SK-N-SH (cell line): ENCODE measurements around the gene LPAR4. TPM values are rescaled to one million over a fixed set of nuclear protein-coding genes. Genes with fewer than 3 reads are reported as not detected.
"Not testable (repeated sequence)": the region's sequence is repeated elsewhere in the genome, so short reads cannot be mapped to it uniquely, and the experiment has no call there.

Source experiments
- CTCF ChIA-PET: fragments of 300-600, 350-600 bp; formaldehyde crosslinking; extraction: SDS; loops from one replicate; lab custom pipeline; 2021; lab: Yijun Ruan, JAX
- POLR2A ChIA-PET: fragments of 350-600 bp; sonication (Branson Sonifier 250); formaldehyde crosslinking; extraction: SDS; loops from one replicate; lab custom pipeline; 2020; ENCODE audit warnings: antibody characterized with exemption, inconsistent platforms; lab: Yijun Ruan, JAX
- DNase-seq: peaks from one replicate; pipeline ENCODE4 v3.0.0; 2012
- H2AFZ ChIP-seq: fragments of 200-600 bp; sonication (generic); 2 replicates; pipeline ENCODE4 v1.8.1; 2016; ENCODE audit warnings: antibody characterized with exemption, mild to moderate bottlenecking, low read depth
- H3F3A ChIP-seq: fragments of 200-600 bp; sonication (generic); replicated peaks from 2 replicates; pipeline ENCODE3; 2016; ENCODE audit warnings: antibody characterized with exemption, mild to moderate bottlenecking; ENCODE audit not compliant: insufficient read depth
- H3K27ac ChIP-seq, 2 experiments: fragments of 200-500 bp in 1 of 2; fragments of 200-600 bp in 1 of 2; sonication (Bioruptor generic) in 1 of 2; sonication (generic), shearing (Covaris generic) in 1 of 2; 2 replicates each; pipeline versions ENCODE4 v1.5.1 to v1.6.1; 2014 to 2016; ENCODE audit warnings: low read depth in 2 of 2, inconsistent platforms in 1 of 2, low read length in 1 of 2, mild to moderate bottlenecking in 1 of 2, mixed read lengths in 1 of 2
- H3K27me3 ChIP-seq: fragments of 200-600 bp; sonication (generic), shearing (Covaris generic); 2 replicates; pipeline ENCODE4 v1.6.1; 2016; ENCODE audit warnings: mixed run types; ENCODE audit not compliant: insufficient read depth
- H3K36me3 ChIP-seq, 2 experiments: fragments of 200-500 bp in 1 of 2; fragments of 200-600 bp in 1 of 2; sonication (Bioruptor generic) in 1 of 2; sonication (generic) in 1 of 2; replicated peaks in 1 of 2; 2 replicates each; pipeline versions ENCODE3 to v1.5.1; 2014 to 2016; ENCODE audit warnings: low read length in 1 of 2, mild to moderate bottlenecking in 1 of 2; ENCODE audit not compliant: insufficient read depth in 2 of 2, control insufficient read depth in 1 of 2
- H3K4me1 ChIP-seq, 2 experiments: fragments of 200-500 bp in 1 of 2; fragments of 200-600 bp in 1 of 2; sonication (Bioruptor generic) in 1 of 2; sonication (generic), shearing (Covaris generic) in 1 of 2; 2 replicates each; pipeline versions ENCODE4 v1.5.1 to v1.6.1; 2014 to 2016; ENCODE audit warnings: low read depth in 1 of 2, low read length in 1 of 2, mixed run types in 1 of 2; ENCODE audit not compliant: insufficient read depth in 2 of 2, control insufficient read depth in 1 of 2
- H3K4me2 ChIP-seq: fragments of 200-600 bp; sonication (generic), shearing (Covaris generic); 2 replicates; pipeline ENCODE4 v1.6.1; 2017; ENCODE audit warnings: mixed run types
- H3K4me3 ChIP-seq, 2 experiments: fragments of 200-500 bp in 1 of 2; fragments of 200-600 bp in 1 of 2; sonication (Bioruptor generic) in 1 of 2; sonication (generic), shearing (Covaris generic) in 1 of 2; 2 replicates each; pipeline versions ENCODE4 v1.5.1 to v1.8.1; 2014 to 2016; ENCODE audit warnings: low read depth in 2 of 2, inconsistent platforms in 1 of 2, low read length in 1 of 2, mild to moderate bottlenecking in 1 of 2, mixed read lengths in 1 of 2, moderate library complexity in 1 of 2
- H3K79me2 ChIP-seq: fragments of 200-600 bp; sonication (generic); 2 replicates; pipeline ENCODE4 v1.8.1; 2017; ENCODE audit warnings: mild to moderate bottlenecking; ENCODE audit not compliant: insufficient read depth
- H3K9ac ChIP-seq: fragments of 200-600 bp; sonication (generic); 2 replicates; pipeline ENCODE4 v1.6.1; 2017; ENCODE audit warnings: mixed run types
- H3K9me2 ChIP-seq: fragments of 200-600 bp; sonication (generic); 2 replicates; pipeline ENCODE4 v1.6.1; 2017; ENCODE audit warnings: mixed run types
- H3K9me3 ChIP-seq: fragments of 200-600 bp; sonication (generic); 2 replicates; pipeline ENCODE4 v1.6.1; 2017; ENCODE audit warnings: mixed run types, mild to moderate bottlenecking, moderate library complexity
- H4K20me1 ChIP-seq: fragments of 200-600 bp; sonication (generic); 2 replicates; pipeline ENCODE4 v1.6.1; 2017; ENCODE audit warnings: mild to moderate bottlenecking, mixed run types; ENCODE audit not compliant: insufficient read depth
- FOXJ3 ChIP-seq: sonication (generic); formaldehyde crosslinking; IDR thresholded peaks from 2 replicates; pipeline ENCODE4 v1.5.1; 2020; ENCODE audit warnings: mild to moderate bottlenecking, missing genetic modification reagents
- GABPA ChIP-seq: IDR thresholded peaks from 2 replicates; pipeline ENCODE4 v1.4.0; 2012; ENCODE audit warnings: low read depth, mild to moderate bottlenecking
- IRF3 ChIP-seq: fragments of 150-350 bp; IDR thresholded peaks from 2 replicates; pipeline ENCODE4 v1.6.1; 2016; ENCODE audit warnings: mild to moderate bottlenecking, low read depth, low read length
- MXI1 ChIP-seq: IDR thresholded peaks from 2 replicates; pipeline ENCODE4 v1.6.1; 2012; ENCODE audit warnings: mild to moderate bottlenecking, low read depth, low read length, improper control_type of control experiment
- NFIC ChIP-seq: IDR thresholded peaks from 2 replicates; pipeline ENCODE4 v1.4.0; 2012; ENCODE audit warnings: borderline replicate concordance
- POLR2AphosphoS5 ChIP-seq: IDR thresholded peaks from 2 replicates; pipeline ENCODE4 v1.6.1; 2012; ENCODE audit warnings: low read depth, low read length
- RAD21 ChIP-seq: IDR thresholded peaks from 2 replicates; pipeline ENCODE4 v1.6.1; 2012; ENCODE audit warnings: mild to moderate bottlenecking, low read length
- REST ChIP-seq: IDR thresholded peaks from 2 replicates; pipeline ENCODE4 v1.6.1; 2012; ENCODE audit warnings: mild to moderate bottlenecking, low read depth, low read length, moderate library complexity
- RFX5 ChIP-seq: IDR thresholded peaks from 2 replicates; pipeline ENCODE4 v1.6.1; 2012; ENCODE audit warnings: mild to moderate bottlenecking, improper control_type of control experiment, low read length
- SIN3A ChIP-seq: IDR thresholded peaks from 2 replicates; pipeline ENCODE4 v1.6.1; 2012; ENCODE audit warnings: low read depth, mild to moderate bottlenecking, low read length, moderate library complexity, borderline replicate concordance
- TAF1 ChIP-seq: IDR thresholded peaks from 2 replicates; pipeline ENCODE4 v1.6.1; 2012; ENCODE audit warnings: low read depth, mild to moderate bottlenecking, low read length, moderate library complexity, borderline replicate concordance
- TCF12 ChIP-seq: IDR thresholded peaks from 2 replicates; pipeline ENCODE4 v1.4.0; 2012
- USF1 ChIP-seq: IDR thresholded peaks from 2 replicates; pipeline ENCODE4 v1.4.0; 2012; ENCODE audit warnings: low read depth, borderline replicate concordance
- YY1 ChIP-seq: IDR thresholded peaks from 2 replicates; pipeline ENCODE4 v1.4.0; 2012; ENCODE audit warnings: low read depth, mild to moderate bottlenecking
- WGBS: methylation state at CpG from one replicate; pipeline ENCODE4 v1.1.6; 2017; ENCODE audit warnings: low lambda C conversion rate; 5-methylcytosine and 5-hydroxymethylcytosine counted together
- polyA plus RNA-seq, 3 experiments: library from polyadenylated mRNA; depleted of rRNA; stranded (reverse); fragments of >200 nt; gene quantifications; 2 replicates each; pipeline ENCODE4 v1.2.3, GENCODE V29; 2012

LPAR4 gene
- polyA plus RNA-seq, 1 of the 3 experiments (the other 2 are of a cell fraction): not detected

- Histone ChIP-seq H3K9me2 (no peaks in the 10 kb centered on the region), H3K4me2 (no peak overlapping the region), H2AFZ (no peak overlapping the region), H3K9ac (no peak overlapping the region), H3K4me1 (no peaks in the 10 kb centered on the region), H3K27me3 (no peaks in the 10 kb centered on the region), H3K79me2 (no peaks in the 10 kb centered on the region), H3K27ac (no peak overlapping the region), H4K20me1 (no peaks in the 10 kb centered on the region), H3K9me3 (no peaks in the 10 kb centered on the region), H3K36me3 (no peaks in the 10 kb centered on the region), H3K4me3 (no peak overlapping the region), H3F3A (no peaks in the 10 kb centered on the region)
- DNase-seq: no peak
- 0% methylated on average over 1 of the region's 2 CpGs for WGBS
- ChIA-PET POLR2A (no interaction called here), CTCF (no interaction called here)
- TF ChIP-seq RFX5 (no peak), SIN3A (no peak), GABPA (no peak), USF1 (no peak), FOXJ3 (no peak), TAF1 (no peak), MXI1 (no peak), POLR2AphosphoS5 (no peak), YY1 (no peak), NFIC (no peak), TCF12 (no peak), RAD21 (no peak), IRF3 (no peak), REST (no peak)
Observed at GRCh38 chrX:78801522-78801921, 54.0 kb downstream of the LPAR4 start.

- H2AFZ ChIP-seq, H3K79me2 ChIP-seq, H3K27ac ChIP-seq, H3K9ac ChIP-seq, POLR2A ChIA-PET, H3K4me2 ChIP-seq, H3K9me2 ChIP-seq, CTCF ChIA-PET, H3K27me3 ChIP-seq, H3K36me3 ChIP-seq, H3K4me1 ChIP-seq, H3F3A ChIP-seq, H3K4me3 ChIP-seq, DNase-seq, H4K20me1 ChIP-seq, H3K9me3 ChIP-seq: not testable (repeated sequence)
- 9% methylated on average over 3 of the region's 3 CpGs for WGBS
Observed at GRCh38 chrX:78802526-78802925, 55.0 kb downstream of the LPAR4 start.

Other genes starting within 250 kb of the LPAR4 start
- 0.64 and 0.80 TPM in 2 replicates for gene RTL3, start 88.4 kb upstream of the LPAR4 start, polyA plus RNA-seq (2012; rRNA removed)
- gene P2RY10, start 197.7 kb downstream of the LPAR4 start, polyA plus RNA-seq (2012; rRNA removed): not detected in 2 replicates